ENCODE measurements around the gene SFTA2. TPM values are rescaled to one million over a fixed set of nuclear protein-coding genes. Genes with fewer than 3 reads are reported as not detected.

Gene SFTA2
- polyA plus RNA-seq, 3 donors, result not detected

GRCh38 chr6:30894935-30895334 is 37.0 kb downstream of the SFTA2 start:
- Histone ChIP-seq H3K9ac (ENCODE audit: insufficient read depth, low read length, poor library complexity, severe bottlenecking) (no peak overlapping the region), H3K79me2 (ENCODE audit: insufficient read depth, low read length) (no peaks in the 10 kb centered on the region), H3K36me3 (replicated peaks in 1 of 2; ENCODE audit: control insufficient read depth in 1 of 2, insufficient read depth in 2 of 2, low read length in 2 of 2) (no peaks in the 10 kb centered on the region), H3K4me1 (ENCODE audit: control insufficient read depth in 1 of 2, insufficient read depth in 2 of 2, low read length in 2 of 2) (no peaks in the 10 kb centered on the region), H3K27ac (ENCODE audit: low read depth in 1 of 2, low read length in 2 of 2) (no peak overlapping the region), H3K9me3 (replicated peaks in 1 of 2; ENCODE audit: control insufficient read depth in 1 of 2, insufficient read depth in 1 of 2, low read length in 2 of 2) (no peaks in the 10 kb centered on the region), H3K4me3 (replicated peaks in 1 of 3; ENCODE audit: low read depth in 2 of 3, low read length in 3 of 3) (no peak overlapping the region), H3K27me3 (ENCODE audit: control insufficient read depth in 2 of 2, insufficient read depth in 2 of 2, low read length in 2 of 2) (no peaks in the 10 kb centered on the region), H3K4me2 (replicated peaks; ENCODE audit: extremely low read depth, low read length, poor library complexity, severe bottlenecking) (no peak overlapping the region), H4K20me1 (ENCODE audit: insufficient read depth, low read length) (no peaks in the 10 kb centered on the region), H2AFZ (ENCODE audit: insufficient read depth, low read depth, low read length, poor library complexity, severe bottlenecking) (no peak overlapping the region)
- peaks cover 4 to 10% (median 5%) of the 10 kb centered on the region in 3 donors for H3K27me3 Mint-ChIP-seq (ENCODE audit: low read depth in 3 of 3)
- H3K9me3 Mint-ChIP-seq, result no peaks in the 10 kb centered on the region
- H3K4me3 Mint-ChIP-seq, result no peak overlapping the region
- intact Hi-C loops (cut with micrococcal nuclease), result no loop called here
- no peak overlapping the region for H3K27ac Mint-ChIP-seq
- TF ChIP-seq CTCF (IDR thresholded peaks at IDR 0.05), result no peak
- WGBS (ENCODE audit: insufficient coverage), result 100% methylated on average over 3 of the region's 3 CpGs
- no peak for DNase-seq
- H3K36me3 Mint-ChIP-seq, result peaks cover 0 to 2% of the 10 kb centered on the region in 2 donors
- H3K4me1 Mint-ChIP-seq, result no peaks in the 10 kb centered on the region

- intact Hi-C loops (cut with micrococcal nuclease), result no loop called here
- no peak for TF ChIP-seq CTCF (IDR thresholded peaks at IDR 0.05)
- Histone ChIP-seq H3K4me2 (replicated peaks; ENCODE audit: extremely low read depth, low read length, poor library complexity, severe bottlenecking) (no peak overlapping the region), H3K36me3 (replicated peaks in 1 of 2; ENCODE audit: control insufficient read depth in 1 of 2, insufficient read depth in 2 of 2, low read length in 2 of 2) (no peaks in the 10 kb centered on the region), H3K4me1 (ENCODE audit: control insufficient read depth in 1 of 2, insufficient read depth in 2 of 2, low read length in 2 of 2) (no peaks in the 10 kb centered on the region), H2AFZ (ENCODE audit: insufficient read depth, low read depth, low read length, poor library complexity, severe bottlenecking) (no peak overlapping the region), H3K79me2 (ENCODE audit: insufficient read depth, low read length) (no peaks in the 10 kb centered on the region), H3K4me3 (replicated peaks in 1 of 3; ENCODE audit: low read depth in 2 of 3, low read length in 3 of 3) (no peak overlapping the region), H3K9ac (ENCODE audit: insufficient read depth, low read length, poor library complexity, severe bottlenecking) (no peak overlapping the region), H3K27ac (ENCODE audit: low read depth in 1 of 2, low read length in 2 of 2) (no peak overlapping the region), H3K27me3 (ENCODE audit: control insufficient read depth in 2 of 2, insufficient read depth in 2 of 2, low read length in 2 of 2) (no peaks in the 10 kb centered on the region), H3K9me3 (replicated peaks in 1 of 2; ENCODE audit: control insufficient read depth in 1 of 2, insufficient read depth in 1 of 2, low read length in 2 of 2) (no peaks in the 10 kb centered on the region), H4K20me1 (ENCODE audit: insufficient read depth, low read length) (no peaks in the 10 kb centered on the region)
- 94% methylated on average over 11 of the region's 12 CpGs for WGBS (ENCODE audit: insufficient coverage)
- Mint-ChIP-seq H3K9me3 (no peaks in the 10 kb centered on the region), H3K4me3 (no peak overlapping the region), H3K27ac (no peak overlapping the region), H3K36me3 (peaks cover 0 to 2% of the 10 kb centered on the region in 2 donors), H3K27me3 (ENCODE audit: low read depth in 3 of 3) (peaks cover 4 to 13% (median 5%) of the 10 kb centered on the region in 3 donors), H3K4me1 (no peaks in the 10 kb centered on the region)
- DNase-seq, result no peak
Observed at GRCh38 chr6:30894381-30894780, 37.6 kb downstream of the SFTA2 start.
